IPS DF 19.7 (cell line): Measurements from ENCODE around the gene CIDEB.

Experiments used
- DNase-seq: peaks from one replicate; pipeline ENCODE4 v3.0.0-alpha.2; 2013; ENCODE audit warnings: low read depth, low spot score

CIDEB gene

GRCh38 chr14:24290746-24291145 lies 17.0 kb downstream of the CIDEB start:
- DNase-seq: no peak

GRCh38 chr14:24289649-24290280 lies 18.0 kb downstream of the CIDEB start:
- DNase-seq: no peak

- no peak for DNase-seq
These were observed 20.8 kb downstream of the CIDEB start for GRCh38 chr14:24286996-24287395.

GRCh38 chr14:24285351-24285750 lies 22.4 kb downstream of the CIDEB start:
- DNase-seq: no peak

GRCh38 chr14:24284501-24285035 lies 23.2 kb downstream of the CIDEB start:
- DNase-seq: no peak

GRCh38 chr14:24283796-24284460 lies 23.8 kb downstream of the CIDEB start:
- DNase-seq: no peak

GRCh38 chr14:24282736-24283135 lies 25.0 kb downstream of the CIDEB start:
- no peak for DNase-seq

- no peak for DNase-seq
These were observed 26.1 kb downstream of the CIDEB start for GRCh38 chr14:24281636-24282035.

- DNase-seq: no peak
These were observed 26.8 kb downstream of the CIDEB start for GRCh38 chr14:24280797-24281460.

- no peak for DNase-seq
These were observed 28.2 kb downstream of the CIDEB start for GRCh38 chr14:24279301-24280186.

- no peak for DNase-seq
These were observed 29.4 kb downstream of the CIDEB start for GRCh38 chr14:24278424-24278823.

GRCh38 chr14:24277606-24278321 lies 30.0 kb downstream of the CIDEB start:
- no peak for DNase-seq

GRCh38 chr14:24277071-24277470 lies 30.7 kb downstream of the CIDEB start:
- DNase-seq: no peak

- no peak for DNase-seq
These were observed 33.7 kb downstream of the CIDEB start for GRCh38 chr14:24274101-24274543.

GRCh38 chr14:24273422-24273998 lies 34.3 kb downstream of the CIDEB start:
- no peak for DNase-seq

- no peak for DNase-seq
These were observed 35.3 kb downstream of the CIDEB start for GRCh38 chr14:24272467-24272866.

- DNase-seq: no peak
These were observed 35.9 kb downstream of the CIDEB start for GRCh38 chr14:24271834-24272263.

GRCh38 chr14:24271134-24271833 lies 36.5 kb downstream of the CIDEB start, which contains the start of gene RABGGTA:
Gene RABGGTA, minus strand, starts transcription at chr14:24271597. Its CDS starts 482 bp downstream, at chr14:24271115.
- peak; percentile 71 for DNase-seq

GRCh38 chr14:24270537-24271133 lies 37.1 kb downstream of the CIDEB start:
- no peak for DNase-seq
